Mesenteric fat pad (tissue), 1 donor: ENCODE results near the gene ABHD2. TPM values are rescaled to one million over a fixed set of nuclear protein-coding genes. Genes with fewer than 3 reads are reported as not detected.
"Not testable (repeated sequence)": the region's sequence is repeated elsewhere in the genome, so short reads cannot be mapped to it uniquely, and the experiment has no call there.

Experiments
- DNase-seq: peaks from one replicate; pipeline ENCODE4 v3.0.0-alpha.2; 2020; ENCODE audit warnings: low spot score
- total RNA-seq: library from RNA; stranded (reverse); fragmentation: NEBNext Ultra II Directional; extraction: Animal tissue kit (Norgen Biotek cat#: 25700); gene quantifications from one replicate; pipeline ENCODE4 v1.2.1, GENCODE V29; 2021
- donor health status: DM: yes; HTN: yes; CAD: no.

ABHD2 gene
- total RNA-seq, 1 donor from 2014 or later = 101 TPM

DNA sequence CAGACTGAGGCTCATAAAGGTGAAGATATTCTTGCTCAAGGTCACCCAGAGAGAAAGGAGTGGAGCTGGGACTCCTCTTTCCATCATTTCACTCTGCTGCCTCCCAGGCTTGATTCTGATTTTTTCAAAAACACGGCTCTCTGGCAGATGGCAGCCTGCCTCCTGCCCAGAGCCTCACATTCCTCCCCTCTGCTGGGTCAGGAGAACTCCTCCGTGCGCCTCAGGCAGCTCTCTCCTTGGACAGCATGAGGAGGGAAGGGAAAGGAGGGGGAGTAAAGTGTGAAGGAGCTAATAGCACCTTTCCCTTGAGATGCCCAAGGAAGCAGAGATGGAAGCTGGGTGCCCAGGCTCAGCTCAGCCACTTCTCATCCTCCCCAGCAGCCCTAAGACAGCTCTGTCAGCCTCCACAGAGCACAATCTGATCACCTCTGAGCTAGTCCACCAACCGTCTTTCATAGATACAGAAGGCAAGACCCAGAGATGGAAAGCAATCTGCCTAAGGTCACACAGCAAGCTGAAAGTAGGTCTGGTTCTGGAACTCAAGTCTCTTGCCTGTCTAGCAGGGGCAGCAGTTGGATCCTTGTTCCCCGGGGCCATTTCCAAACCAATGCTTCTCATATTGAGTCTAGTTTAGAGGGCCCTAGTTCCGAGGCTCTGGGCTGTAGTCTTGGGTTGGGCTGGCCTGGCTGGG, 129.6 kb downstream of the ABHD2 start:
- DNase-seq = no peak

DNA sequence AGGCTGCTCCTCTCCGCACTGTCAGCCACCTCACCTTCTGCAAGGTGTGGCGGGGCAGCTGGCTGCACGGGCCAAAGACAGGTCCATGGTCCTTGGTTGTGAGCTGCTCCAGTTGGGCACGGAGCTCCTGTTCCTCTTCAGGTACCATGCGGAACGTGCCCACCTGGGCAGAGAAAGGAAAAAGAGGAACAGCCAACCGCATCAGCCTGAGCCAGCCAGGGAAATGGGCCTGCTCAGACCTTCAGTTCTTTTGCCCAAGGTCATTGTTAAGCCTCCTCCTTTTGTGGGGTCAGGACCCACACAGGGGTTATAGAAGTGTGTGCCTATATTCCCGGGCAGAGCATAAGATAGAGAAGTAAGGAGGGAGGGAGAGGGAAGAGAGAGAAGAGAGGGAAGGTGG, 130.3 kb downstream of the ABHD2 start:
- no peak for DNase-seq

DNA sequence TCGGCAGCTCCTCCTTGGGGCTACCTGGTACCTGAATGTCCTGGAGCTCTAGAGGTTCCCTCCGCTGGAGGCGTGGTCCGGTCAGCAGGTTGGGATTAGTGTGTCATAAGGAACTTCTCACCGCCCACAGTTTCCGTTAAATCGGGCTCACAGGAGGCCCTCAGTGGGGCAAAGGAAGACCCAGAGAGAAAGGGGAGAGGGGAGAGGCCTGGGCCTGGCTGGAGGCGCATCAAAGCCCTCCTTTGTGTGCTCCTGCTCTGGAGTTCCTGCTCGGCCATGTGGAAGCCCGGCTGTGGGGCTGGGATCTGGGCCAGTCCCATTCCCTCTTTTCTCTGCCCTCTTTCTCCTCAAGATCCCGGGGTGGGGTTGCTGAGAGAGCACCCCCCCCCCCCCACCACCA, 133.3 kb downstream of the ABHD2 start, which contains the start of gene RLBP1:
RLBP1 (minus strand) TSS at position 37 of the 400 bp plus-strand sequence. CDS start 2,604 bp downstream, outside the sequence.
- DNase-seq = peak; percentile 81

DNA sequence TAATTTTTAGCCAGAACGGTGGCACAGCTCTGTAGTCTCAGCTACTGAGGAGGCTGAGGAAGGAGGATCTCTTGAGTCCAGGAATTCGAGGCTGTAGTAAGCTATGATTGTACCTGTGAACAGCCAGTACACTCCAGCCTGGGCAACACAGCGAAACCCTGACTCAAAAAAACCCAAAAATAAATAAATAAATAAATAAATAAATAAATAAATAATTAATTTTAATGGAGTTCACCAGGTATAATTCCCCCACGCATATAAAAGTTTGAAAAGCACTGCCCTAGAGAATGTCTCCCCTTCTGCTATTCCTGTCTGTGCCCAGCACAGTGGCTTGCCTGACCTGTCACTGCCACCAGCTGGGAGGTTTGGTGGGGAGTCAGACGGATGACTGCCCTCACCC, 137.3 kb downstream of the ABHD2 start:
- no peak for DNase-seq

DNA sequence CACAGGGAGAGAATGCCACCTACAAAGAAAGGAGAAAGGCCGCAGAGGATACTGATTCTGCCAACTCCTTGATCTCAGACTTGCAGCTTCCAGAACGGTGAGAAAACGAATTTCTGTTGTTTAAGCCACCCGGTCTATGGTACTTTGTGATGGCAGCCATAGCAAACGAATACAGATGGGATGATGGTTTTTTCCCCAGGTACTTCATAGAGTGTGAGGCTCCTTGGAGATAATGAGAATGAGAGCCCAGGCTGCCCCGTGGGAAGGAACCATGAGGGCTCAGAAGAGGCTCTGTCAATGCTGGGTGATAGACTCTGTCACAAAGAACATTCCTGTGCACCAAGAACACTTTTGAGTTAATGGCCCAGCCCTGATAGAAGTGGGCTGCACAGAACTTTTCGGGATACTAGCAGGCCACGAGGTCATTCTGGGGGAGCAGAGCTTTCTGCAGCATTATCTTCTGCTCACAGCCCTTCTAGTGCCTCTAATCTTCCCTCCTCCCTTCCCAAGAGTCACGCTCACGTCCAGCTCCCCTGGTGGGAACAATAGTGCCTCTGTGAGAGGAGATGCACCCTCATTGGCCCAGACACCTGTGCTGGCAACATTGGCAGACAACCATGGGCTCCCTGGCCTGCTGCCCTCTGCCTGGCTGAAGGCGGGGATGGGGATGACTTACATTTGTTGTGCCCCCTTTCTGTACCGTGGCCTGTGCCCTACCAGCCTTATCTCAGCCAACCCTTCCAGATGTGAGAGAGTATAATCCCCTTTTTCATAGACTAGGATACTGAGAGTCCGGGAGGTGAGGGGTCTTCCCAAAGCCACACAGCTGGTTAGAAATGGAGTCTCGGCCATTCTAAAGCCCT, 138.3 kb downstream of the ABHD2 start:
- DNase-seq = peak; percentile 65

DNA sequence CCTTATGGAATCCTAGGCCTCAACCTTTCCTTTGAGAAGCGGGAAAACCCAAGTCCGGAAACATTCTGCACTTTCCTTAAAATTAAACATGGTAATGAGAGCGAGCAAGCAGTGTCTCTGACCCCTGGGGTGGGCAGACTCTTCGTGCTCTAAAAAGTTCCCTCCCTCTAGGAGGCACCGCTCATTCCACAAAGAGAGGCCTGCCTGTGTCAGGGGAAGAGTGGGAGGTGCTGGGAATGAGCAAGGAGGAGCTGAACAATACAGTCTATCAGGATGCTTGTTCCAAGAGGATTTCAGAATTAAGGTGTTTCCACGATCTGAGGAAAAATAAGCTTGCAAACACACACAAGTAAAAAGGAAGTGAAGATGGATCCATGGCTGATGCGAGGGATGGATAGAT, 139.2 kb downstream of the ABHD2 start:
- peak; percentile 26 for DNase-seq

DNA sequence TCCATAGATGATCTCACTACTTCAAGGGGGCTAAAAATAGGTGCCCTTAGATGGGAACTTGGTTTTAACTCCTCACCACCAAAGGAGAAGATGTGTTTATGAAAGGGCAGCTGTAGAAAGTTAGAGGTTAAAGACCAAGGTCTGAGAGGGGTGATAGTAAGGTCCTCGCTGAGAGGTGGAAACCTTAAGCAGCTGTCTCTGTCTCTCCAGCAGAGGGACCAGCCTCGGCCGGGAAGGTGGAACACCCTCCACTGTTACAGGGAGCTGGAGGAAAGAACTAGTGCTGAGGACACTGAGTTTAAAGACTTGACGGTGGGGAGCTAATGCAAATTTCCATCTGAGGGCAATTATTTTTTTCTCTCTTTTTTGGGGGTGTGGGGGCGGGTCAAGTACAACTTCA, 142.0 kb downstream of the ABHD2 start:
- no peak for DNase-seq

DNA sequence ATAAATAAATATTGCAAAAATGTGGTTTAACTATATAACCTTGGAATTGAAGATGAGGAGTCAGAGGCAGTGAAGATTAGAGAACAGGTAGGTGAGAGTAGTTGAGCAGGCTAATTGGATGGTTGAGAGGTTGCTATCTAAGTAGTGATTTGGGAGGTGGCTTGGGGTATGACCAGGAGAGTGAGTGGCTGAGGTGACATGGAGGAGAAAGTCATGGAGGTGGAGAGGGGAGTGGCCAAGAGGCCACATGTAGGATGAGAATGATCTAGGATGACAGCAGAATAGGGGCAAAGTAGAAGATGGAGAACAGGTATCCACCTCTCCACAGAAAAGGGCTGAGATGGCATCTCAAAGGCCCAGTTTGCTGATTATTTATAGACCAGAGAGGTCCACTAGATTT, 143.6 kb downstream of the ABHD2 start:
- DNase-seq = no peak

DNA sequence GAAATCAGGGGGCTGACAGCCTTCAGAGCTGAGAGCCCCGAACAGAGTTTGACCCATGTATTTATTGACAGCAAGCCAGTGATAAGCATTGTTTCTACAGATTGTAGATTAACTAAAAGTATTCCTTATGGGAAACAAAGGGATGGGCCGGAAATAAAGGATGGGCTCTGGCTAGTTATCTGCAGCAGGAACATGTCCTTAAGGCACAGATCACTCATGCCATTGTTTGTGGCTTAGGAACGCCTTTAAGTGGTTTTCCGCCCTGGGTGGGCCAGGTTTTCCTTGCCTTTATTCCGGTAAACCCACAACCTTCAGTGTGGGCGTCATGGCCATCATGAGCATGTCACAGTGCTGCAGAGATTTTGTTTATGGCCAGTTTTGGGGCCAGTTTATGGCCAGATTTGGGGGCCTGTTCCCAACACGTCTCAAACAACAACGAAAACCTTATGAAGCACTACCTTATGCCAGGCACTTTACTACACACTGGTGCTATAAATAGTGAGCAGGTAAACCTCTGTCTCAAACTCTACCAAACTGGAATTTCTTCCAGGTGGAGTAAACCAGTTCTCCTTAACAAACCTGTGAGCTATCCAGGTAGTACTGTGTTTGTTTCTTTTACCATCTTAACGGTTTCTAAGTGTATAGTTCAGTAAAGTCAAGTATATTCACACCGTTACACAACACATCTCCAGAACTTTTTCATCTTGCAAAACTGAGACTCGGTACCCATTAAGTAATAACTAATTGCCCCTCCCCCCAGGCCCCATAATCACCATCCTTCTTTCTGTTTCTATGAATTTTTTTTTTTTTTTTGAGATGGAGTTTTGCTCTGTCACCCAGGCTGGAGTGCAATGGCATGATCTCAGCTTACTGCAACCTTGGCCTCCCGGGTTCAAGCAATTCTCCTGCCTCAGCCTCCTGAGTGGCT, 151.9 kb downstream of the ABHD2 start:
- not testable (repeated sequence) for DNase-seq

DNA sequence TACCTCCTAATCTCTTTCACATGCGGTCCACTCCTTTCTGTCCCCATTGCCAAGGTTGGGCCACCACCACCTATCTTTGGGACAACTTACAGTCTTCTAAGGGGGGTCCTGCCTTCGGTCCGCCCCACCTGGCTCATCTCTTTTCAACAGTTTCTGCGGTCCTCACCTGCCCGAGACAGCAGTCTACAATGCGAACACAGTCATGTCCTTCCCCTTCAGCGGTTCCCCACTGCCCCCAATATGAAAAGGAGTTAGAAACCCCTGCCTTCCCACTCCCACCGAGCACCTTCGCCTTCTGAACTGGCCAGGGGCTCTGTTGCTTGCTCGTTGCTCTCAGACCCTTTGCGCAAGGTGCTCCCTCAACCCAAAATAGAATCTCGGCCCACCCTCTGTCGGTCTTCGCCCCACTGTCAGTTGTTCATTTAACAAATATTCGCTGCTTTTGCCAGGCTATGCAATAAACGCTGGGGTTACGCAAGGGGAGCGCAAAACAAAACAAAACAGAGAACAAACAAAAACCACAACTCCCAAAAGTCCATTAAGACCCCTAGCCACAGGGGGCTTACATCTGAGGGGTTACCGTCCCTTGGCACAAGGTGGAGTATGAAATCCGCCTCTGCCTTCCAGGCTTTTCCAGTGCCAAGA, 154.9 kb downstream of the ABHD2 start:
- no peak for DNase-seq

DNA sequence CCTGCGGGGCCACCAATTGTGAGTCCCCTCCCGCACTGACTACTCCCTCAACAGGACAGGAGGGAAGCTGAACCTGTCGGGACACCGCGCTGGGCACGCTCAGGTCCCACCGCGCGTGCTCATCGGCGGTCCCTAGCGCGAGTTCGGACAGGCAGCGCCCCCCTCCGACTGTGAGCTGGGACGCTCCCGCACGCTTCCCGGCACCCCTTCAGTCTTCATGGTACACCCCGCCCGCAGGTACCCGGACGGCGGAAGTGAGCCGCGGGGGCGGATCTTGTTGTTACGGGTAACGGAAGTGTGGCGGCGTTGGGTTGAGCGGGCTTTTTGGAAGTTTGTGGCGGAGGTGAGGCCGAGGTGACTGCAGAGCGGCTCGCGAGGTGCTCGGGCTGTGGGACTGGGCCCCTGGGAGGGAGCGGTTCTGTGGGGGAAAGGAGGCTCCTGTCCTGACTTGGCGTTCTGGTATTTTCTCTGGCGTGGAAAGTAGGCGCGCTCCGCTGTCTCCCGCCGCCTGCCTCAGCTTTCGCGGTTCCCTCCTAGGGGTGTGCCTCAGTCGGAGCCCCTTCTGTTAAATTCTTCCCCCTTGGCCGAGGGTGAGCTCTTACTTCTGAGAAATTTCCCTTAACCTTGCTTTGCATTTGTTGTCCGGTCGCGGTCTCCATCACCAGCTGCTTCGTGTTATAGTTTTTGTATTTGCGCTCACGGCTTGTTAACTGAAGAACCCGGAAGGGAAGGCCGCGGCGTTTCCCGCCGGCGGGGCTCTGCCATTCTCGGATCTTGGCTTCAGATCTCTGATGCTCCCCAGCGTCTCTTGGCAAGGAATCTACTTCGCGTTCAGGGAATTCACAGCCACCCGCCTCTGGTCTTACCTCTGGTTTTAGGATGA, 155.7 kb downstream of the ABHD2 start, which contains the start of gene FANCI:
FANCI (plus strand) TSS at position 289 of the 883 bp plus-strand sequence. CDS start 3,669 bp downstream, outside the sequence.
- peak; percentile 98 for DNase-seq

DNA sequence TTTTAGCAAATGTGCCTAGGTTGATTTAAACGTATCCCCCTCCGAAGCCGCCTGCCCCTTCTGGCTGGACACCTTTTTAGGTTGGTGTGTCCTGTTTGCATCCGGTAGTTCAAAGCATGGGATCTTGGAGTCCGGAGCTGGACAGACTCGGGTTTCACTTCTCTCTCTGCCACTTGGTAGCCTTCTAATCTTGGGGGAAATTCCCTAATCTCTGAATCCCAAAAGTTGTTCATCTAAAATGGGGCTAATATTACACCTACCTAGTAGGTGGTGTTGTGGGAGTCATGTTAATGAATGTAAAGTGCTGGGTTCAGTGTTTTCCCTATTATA, 156.3 kb downstream of the ABHD2 start:
- no peak for DNase-seq

DNA sequence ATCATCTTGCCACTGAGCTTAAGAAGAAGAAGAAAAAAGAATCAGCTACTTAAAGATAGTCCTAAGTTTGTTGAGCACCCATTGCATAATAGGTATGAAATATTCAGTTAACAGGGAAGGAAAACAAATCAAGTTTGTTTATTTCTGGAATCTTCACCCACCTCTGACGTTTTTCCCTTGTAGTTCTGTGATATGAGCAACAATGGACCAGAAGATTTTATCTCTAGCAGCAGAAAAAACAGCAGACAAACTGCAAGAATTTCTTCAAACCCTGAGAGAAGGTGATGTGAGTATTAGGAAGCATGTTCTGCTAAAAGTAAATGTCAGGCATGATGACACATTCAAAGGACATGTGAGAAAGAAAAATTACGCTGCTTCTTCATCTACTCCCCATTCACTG, 159.2 kb downstream of the ABHD2 start:
- no peak for DNase-seq

DNA sequence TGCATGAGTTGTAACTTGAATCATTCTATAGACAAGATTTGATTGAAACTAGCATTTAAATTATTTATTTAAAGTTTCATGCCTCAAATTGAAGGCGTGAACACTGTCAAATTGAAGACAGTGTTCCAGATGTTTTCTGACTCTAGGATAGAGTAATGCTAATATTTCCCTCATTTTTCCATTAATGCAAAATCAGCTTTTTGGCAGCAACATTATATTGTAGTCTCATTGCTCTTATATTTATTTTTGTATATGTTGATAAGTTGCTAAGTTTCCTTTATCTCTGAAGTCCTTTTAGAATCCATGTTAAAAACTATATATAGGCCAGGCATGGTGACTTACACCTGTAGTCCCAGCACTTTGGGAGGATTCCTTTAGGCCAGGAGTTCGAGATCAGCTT, 160.3 kb downstream of the ABHD2 start:
- DNase-seq = no peak

DNA sequence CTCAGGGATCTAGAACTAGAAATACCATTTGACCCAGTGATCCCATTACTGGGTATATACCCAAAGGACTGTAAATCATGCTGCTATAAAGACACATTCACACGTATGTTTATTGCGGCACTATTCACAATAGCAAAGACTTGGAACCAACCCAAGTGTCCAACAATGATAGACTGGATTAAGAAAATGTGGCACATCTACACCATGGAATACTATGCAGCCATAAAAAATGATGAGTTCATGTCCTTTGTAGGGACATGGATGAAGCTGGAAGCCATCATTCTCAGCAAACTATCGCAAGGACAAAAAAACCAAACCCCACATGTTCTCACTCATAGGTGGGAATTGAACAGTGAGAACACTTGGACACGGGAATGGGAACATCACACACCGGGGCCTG, 161.9 kb downstream of the ABHD2 start:
- DNase-seq = not testable (repeated sequence)

Other genes starting within 250 kb of the ABHD2 start
- gene HAPLN3, start 192.9 kb upstream of the ABHD2 start, total RNA-seq = 5.2 TPM
- 466 TPM for gene MFGE8, start 175.1 kb upstream of the ABHD2 start, total RNA-seq
- gene RLBP1, start 133.1 kb downstream of the ABHD2 start, total RNA-seq = not detected
- 6.6 TPM for gene FANCI, start 155.5 kb downstream of the ABHD2 start, total RNA-seq
- gene POLG, start 246.4 kb downstream of the ABHD2 start, total RNA-seq = 67.1 TPM